HEK293 (cell line): ENCODE data around the gene STT3A.

Source experiments
- BCL6B ChIP-seq: fragments of 450-650 bp; formaldehyde crosslinking; IDR thresholded peaks from 2 replicates; pipeline ENCODE4 v1.5.1; 2017; ENCODE audit warnings: missing biosample characterization, missing genetic modification characterization
- EGR2 ChIP-seq: fragments of 450-650 bp; formaldehyde crosslinking; IDR thresholded peaks from 2 replicates; pipeline ENCODE4 v1.5.1; 2016; ENCODE audit warnings: low read depth, missing biosample characterization, missing genetic modification characterization
- GLI4 ChIP-seq: fragments of 450-650 bp; formaldehyde crosslinking; IDR thresholded peaks from 2 replicates; pipeline ENCODE4 v1.5.1; 2016; ENCODE audit warnings: missing biosample characterization, missing genetic modification characterization
- KLF1 ChIP-seq: fragments of 450-650 bp; formaldehyde crosslinking; IDR thresholded peaks from 2 replicates; pipeline ENCODE4 v1.5.1; 2016; ENCODE audit warnings: missing biosample characterization, missing genetic modification characterization
- KLF16 ChIP-seq: fragments of 450-650 bp; formaldehyde crosslinking; IDR thresholded peaks from 2 replicates; pipeline ENCODE4 v1.5.1; 2017; ENCODE audit warnings: missing biosample characterization, missing genetic modification characterization
- KLF17 ChIP-seq: fragments of 450-650 bp; formaldehyde crosslinking; IDR thresholded peaks from 2 replicates; pipeline ENCODE4 v1.5.1; 2016; ENCODE audit warnings: missing biosample characterization, missing genetic modification characterization
- PRDM1 ChIP-seq: fragments of 450-650 bp; formaldehyde crosslinking; IDR thresholded peaks from 2 replicates; pipeline ENCODE4; 2016; ENCODE audit warnings: missing biosample characterization, missing genetic modification characterization
- SP3 ChIP-seq: fragments of 450-650 bp; formaldehyde crosslinking; IDR thresholded peaks from 2 replicates; pipeline ENCODE4 v1.5.1; 2016; ENCODE audit warnings: missing biosample characterization, missing genetic modification characterization
- ZBTB6 ChIP-seq: fragments of 450-650 bp; formaldehyde crosslinking; IDR thresholded peaks from 2 replicates; pipeline ENCODE4 v1.5.1; 2017; ENCODE audit warnings: missing biosample characterization, missing genetic modification characterization
- ZFHX2 ChIP-seq: fragments of 450-650 bp; formaldehyde crosslinking; conservative IDR thresholded peaks from 2 replicates; pipeline ENCODE4 v1.5.1; 2016; ENCODE audit warnings: missing biosample characterization, missing genetic modification characterization
- ZNF146 ChIP-seq: fragments of 450-650 bp; formaldehyde crosslinking; IDR thresholded peaks from 2 replicates; pipeline ENCODE4 v1.5.1; 2016; ENCODE audit warnings: missing biosample characterization, missing genetic modification characterization
- ZNF175 ChIP-seq: fragments of 450-650 bp; formaldehyde crosslinking; IDR thresholded peaks from 2 replicates; pipeline ENCODE4 v1.5.1; 2016; ENCODE audit warnings: missing biosample characterization, missing genetic modification characterization
- ZNF202 ChIP-seq: fragments of 450-650 bp; formaldehyde crosslinking; IDR thresholded peaks from 2 replicates; pipeline ENCODE4 v1.5.1; 2016; ENCODE audit warnings: missing biosample characterization, missing genetic modification characterization, borderline replicate concordance
- ZNF335 ChIP-seq: fragments of 450-650 bp; formaldehyde crosslinking; conservative IDR thresholded peaks from 2 replicates; pipeline ENCODE4 v1.5.1; 2016; ENCODE audit warnings: missing biosample characterization, missing genetic modification characterization
- ZNF341 ChIP-seq: fragments of 450-650 bp; formaldehyde crosslinking; IDR thresholded peaks from 2 replicates; pipeline ENCODE4; 2016; ENCODE audit warnings: low read depth, missing biosample characterization, missing genetic modification characterization
- ZNF366 ChIP-seq: fragments of 450-650 bp; formaldehyde crosslinking; conservative IDR thresholded peaks from 2 replicates; pipeline ENCODE4 v1.5.1; 2016; ENCODE audit warnings: missing biosample characterization, missing genetic modification characterization
- ZNF37A ChIP-seq: fragments of 450-650 bp; IDR thresholded peaks from 2 replicates; pipeline ENCODE4 v1.5.1; 2018; ENCODE audit warnings: missing biosample characterization, missing genetic modification characterization
- ZNF391 ChIP-seq: fragments of 450-650 bp; formaldehyde crosslinking; IDR thresholded peaks from 2 replicates; pipeline ENCODE4 v1.5.1; 2016; ENCODE audit warnings: low read depth, missing biosample characterization, missing genetic modification characterization, borderline replicate concordance
- ZNF398 ChIP-seq: fragments of 450-650 bp; formaldehyde crosslinking; IDR thresholded peaks from 2 replicates; pipeline ENCODE4 v1.5.1; 2017; ENCODE audit warnings: missing biosample characterization, missing genetic modification characterization
- ZNF449 ChIP-seq: fragments of 450-650 bp; formaldehyde crosslinking; IDR thresholded peaks from 2 replicates; pipeline ENCODE4 v1.5.1; 2017; ENCODE audit warnings: missing biosample characterization, mild to moderate bottlenecking, missing genetic modification characterization, moderate library complexity
- ZNF473 ChIP-seq: fragments of 450-650 bp; formaldehyde crosslinking; IDR thresholded peaks from 2 replicates; pipeline ENCODE4 v1.5.1; 2017; ENCODE audit warnings: missing biosample characterization, missing genetic modification characterization
- ZNF521 ChIP-seq: fragments of 450-650 bp; formaldehyde crosslinking; IDR thresholded peaks from 2 replicates; pipeline ENCODE4 v1.5.1; 2017; ENCODE audit warnings: missing biosample characterization, mild to moderate bottlenecking, missing genetic modification characterization
- ZNF529 ChIP-seq: fragments of 450-650 bp; formaldehyde crosslinking; IDR thresholded peaks from 2 replicates; pipeline ENCODE4 v1.5.1; 2017; ENCODE audit warnings: missing genetic modification characterization, missing biosample characterization; ENCODE audit not compliant: insufficient replicate concordance
- ZNF548 ChIP-seq: fragments of 450-650 bp; formaldehyde crosslinking; IDR thresholded peaks from 2 replicates; pipeline ENCODE4 v1.5.1; 2016; ENCODE audit warnings: missing biosample characterization, missing genetic modification characterization
- ZNF692 ChIP-seq: fragments of 450-650 bp; formaldehyde crosslinking; IDR thresholded peaks from 2 replicates; pipeline ENCODE4 v1.5.1; 2016; ENCODE audit warnings: missing biosample characterization, missing genetic modification characterization
- ZNF76 ChIP-seq: fragments of 450-650 bp; formaldehyde crosslinking; IDR thresholded peaks from 2 replicates; pipeline ENCODE4; 2016; ENCODE audit warnings: low read depth, missing biosample characterization, missing genetic modification characterization, borderline replicate concordance
- TF ChIP-seq, protein P1 (sequence below): fragments of 450-650 bp; formaldehyde crosslinking; IDR thresholded peaks from 2 replicates; pipeline ENCODE4 v1.5.1; 2016; ENCODE audit warnings: missing biosample characterization, missing genetic modification characterization

Gene STT3A

DNA sequence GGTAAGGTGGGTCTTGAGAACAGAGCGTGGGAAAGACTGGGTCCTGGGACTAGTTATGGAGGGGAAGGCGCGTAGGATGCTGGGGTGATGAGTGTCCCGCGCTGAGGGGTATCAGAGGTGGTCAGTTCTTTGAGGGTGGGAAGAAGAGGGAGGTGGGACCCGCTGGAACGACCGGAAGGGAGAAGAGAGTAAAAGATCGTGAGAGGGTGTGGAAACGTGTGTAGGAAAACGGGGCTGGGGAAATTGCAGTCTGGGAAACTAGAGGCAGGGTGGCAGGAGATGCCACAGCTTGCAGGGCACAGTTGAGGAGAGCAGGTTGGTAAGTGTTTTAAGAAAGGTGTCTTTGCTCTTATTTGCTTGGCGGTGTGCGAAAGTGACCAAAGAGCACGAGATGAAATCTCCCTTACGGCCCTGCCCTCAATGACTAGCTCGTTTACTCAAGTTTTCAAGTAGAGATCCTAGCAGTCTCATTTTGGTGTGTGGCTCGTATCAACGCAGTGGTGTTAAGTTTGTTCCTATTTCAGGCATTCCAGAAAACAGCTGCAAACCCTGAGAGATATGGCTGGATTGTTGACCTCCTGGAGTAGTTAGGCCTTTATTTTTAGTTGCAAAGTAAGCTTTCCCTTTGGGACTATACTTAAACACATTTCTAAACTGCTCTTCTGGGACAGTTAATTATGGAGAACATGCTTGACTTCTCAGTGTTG lies 615 bp downstream of the STT3A start (continued):
- TF ChIP-seq KLF17 (tag by site-specific recombination): 0 out of 2 replicates have a peak, but pooled peaks have one; percentile 44
- TF ChIP-seq ZNF146 (tag by site-specific recombination): no peak
- no peak for TF ChIP-seq ZNF391
- TF ChIP-seq PRDM1 (tag by site-specific recombination): peak; percentile 58; the same call in 1 of the 2 replicates
- TF ChIP-seq ZNF529 (tag by site-specific recombination): no peak
- TF ChIP-seq EGR2 (tag by site-specific recombination): peak; percentile 75
- TF ChIP-seq GLI4 (tag by site-specific recombination): 0 out of 2 replicates have a peak, but pooled peaks have one; percentile 11
- no peak for TF ChIP-seq ZNF473 (tag by site-specific recombination)
- TF ChIP-seq ZNF521: no peak
- TF ChIP-seq ZNF366: peak; percentile 64; the same call in 1 of the 2 replicates
- peak; percentile 89 for TF ChIP-seq ZNF341 (tag by site-specific recombination)
- TF ChIP-seq ZNF175 (tag by site-specific recombination): no peak
- no peak for TF ChIP-seq ZNF449
- TF ChIP-seq ZFHX2 (tag by site-specific recombination): peak; percentile 73
- TF ChIP-seq ZNF692 (tag by site-specific recombination): peak; percentile 92
- TF ChIP-seq KLF16 (tag by site-specific recombination): peak; percentile 12; the same call in 1 of the 2 replicates
- TF ChIP-seq BCL6B (tag by site-specific recombination): no peak
- peak; percentile 88 for TF ChIP-seq ZNF335
- TF ChIP-seq, protein P1, sequence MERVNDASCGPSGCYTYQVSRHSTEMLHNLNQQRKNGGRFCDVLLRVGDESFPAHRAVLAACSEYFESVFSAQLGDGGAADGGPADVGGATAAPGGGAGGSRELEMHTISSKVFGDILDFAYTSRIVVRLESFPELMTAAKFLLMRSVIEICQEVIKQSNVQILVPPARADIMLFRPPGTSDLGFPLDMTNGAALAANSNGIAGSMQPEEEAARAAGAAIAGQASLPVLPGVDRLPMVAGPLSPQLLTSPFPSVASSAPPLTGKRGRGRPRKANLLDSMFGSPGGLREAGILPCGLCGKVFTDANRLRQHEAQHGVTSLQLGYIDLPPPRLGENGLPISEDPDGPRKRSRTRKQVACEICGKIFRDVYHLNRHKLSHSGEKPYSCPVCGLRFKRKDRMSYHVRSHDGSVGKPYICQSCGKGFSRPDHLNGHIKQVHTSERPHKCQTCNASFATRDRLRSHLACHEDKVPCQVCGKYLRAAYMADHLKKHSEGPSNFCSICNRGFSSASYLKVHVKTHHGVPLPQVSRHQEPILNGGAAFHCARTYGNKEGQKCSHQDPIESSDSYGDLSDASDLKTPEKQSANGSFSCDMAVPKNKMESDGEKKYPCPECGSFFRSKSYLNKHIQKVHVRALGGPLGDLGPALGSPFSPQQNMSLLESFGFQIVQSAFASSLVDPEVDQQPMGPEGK: peak; percentile 41
- TF ChIP-seq ZNF37A: no peak
- TF ChIP-seq KLF1 (tag by site-specific recombination): peak; percentile 11; the same call in 1 of the 2 replicates
- TF ChIP-seq ZNF202 (tag by site-specific recombination): no peak
- TF ChIP-seq ZNF76 (tag by site-specific recombination): peak; percentile 69
- peak; percentile 60; the same call in 1 of the 2 replicates for TF ChIP-seq ZNF398 (tag by site-specific recombination)
- peak; percentile 7; the same call in 1 of the 2 replicates for TF ChIP-seq SP3 (tag by site-specific recombination)
- no peak for TF ChIP-seq ZBTB6 (tag by site-specific recombination)
- TF ChIP-seq ZNF548 (tag by site-specific recombination): no peak
